CD4-positive, alpha-beta T cell (primary cell): Measurements from ENCODE around the gene ELF1. TPM values are rescaled to one million over a fixed set of nuclear protein-coding genes. Genes with fewer than 3 reads are reported as not detected.

Experiments used
- ATAC-seq: fragments of 200-7000 bp; cut with Tn5 transposase; one replicate; pipeline ENCODE4 v1.10.0; 2022; ENCODE audit warnings: mild to moderate bottlenecking; ENCODE audit not compliant: poor library complexity
- CTCF ChIA-PET: fragments of 350-600 bp; sonication (Branson Sonifier 250); formaldehyde crosslinking; loops from one replicate; lab custom pipeline; 2021; ENCODE audit warnings: antibody characterized with exemption, inconsistent platforms; lab: Charles Lee
- POLR2A ChIA-PET: fragments of 350-600 bp; sonication (Branson Sonifier 250); formaldehyde crosslinking; loops from one replicate; lab custom pipeline; 2021; ENCODE audit warnings: antibody characterized with exemption, inconsistent platforms; lab: Charles Lee
- DNase-seq, 14 experiments: peaks; one replicate each; pipeline ENCODE4 v3.0.0-alpha.2; 2013 to 2020; ENCODE audit warnings: mixed read lengths in 2 of 14
- H3K27ac ChIP-seq, 2 donors: one replicate each; pipeline versions ENCODE4 v1.5.1 to v1.7.0; 2013; ENCODE audit warnings: low read length in 2 of 2, low read depth in 1 of 2, mild to moderate bottlenecking in 1 of 2
- H3K27me3 ChIP-seq, 2 experiments: 1 replicate in 1 of 2; 2 replicates in 1 of 2; pipeline versions ENCODE4 v1.6.1 to v1.7.0; 2013; ENCODE audit warnings: low read length in 2 of 2, control low read depth in 1 of 2, mild to moderate bottlenecking in 1 of 2, moderate library complexity in 1 of 2; ENCODE audit not compliant: insufficient read depth in 2 of 2, control insufficient read depth in 1 of 2
- H3K36me3 ChIP-seq: one replicate; pipeline ENCODE4 v1.6.1; 2013; ENCODE audit warnings: low read length, control low read depth; ENCODE audit not compliant: insufficient read depth
- H3K4me1 ChIP-seq: one replicate; pipeline ENCODE4 v1.6.1; 2013; ENCODE audit warnings: low read length, control low read depth; ENCODE audit not compliant: insufficient read depth
- H3K4me3 ChIP-seq: one replicate; pipeline ENCODE4 v1.5.1; 2013; ENCODE audit warnings: mild to moderate bottlenecking, low read length, moderate library complexity
- H3K9me3 ChIP-seq, 2 experiments: 1 replicate in 1 of 2; 2 replicates in 1 of 2; pipeline versions ENCODE4 v1.6.1 to v1.7.0; 2013; ENCODE audit warnings: low read length in 2 of 2, mild to moderate bottlenecking in 2 of 2, control low read depth in 1 of 2, moderate library complexity in 1 of 2; ENCODE audit not compliant: control insufficient read depth in 1 of 2, insufficient read depth in 1 of 2
- H3K27ac Mint-ChIP-seq: one replicate; pipeline ENCODE4 v1.8.0; 2020; ENCODE audit warnings: mixed read lengths
- H3K27me3 Mint-ChIP-seq: one replicate; pipeline ENCODE4 v1.8.0; 2021; ENCODE audit warnings: mixed read lengths
- H3K36me3 Mint-ChIP-seq: one replicate; pipeline ENCODE4 v1.8.0; 2021; ENCODE audit warnings: low read depth, mixed read lengths
- H3K4me1 Mint-ChIP-seq: one replicate; pipeline ENCODE4 v1.8.0; 2021; ENCODE audit warnings: low read depth, mixed read lengths
- H3K4me3 Mint-ChIP-seq: one replicate; pipeline ENCODE4 v1.8.0; 2020; ENCODE audit warnings: mild to moderate bottlenecking, mixed read lengths
- H3K9me3 Mint-ChIP-seq: one replicate; pipeline ENCODE4 v1.8.0; 2020; ENCODE audit warnings: mixed read lengths
- intact Hi-C, 2 experiments: fragments of 100-400 bp; cut with DNase I in 1 of 2; cut with micrococcal nuclease in 1 of 2; formaldehyde crosslinking; loops; one replicate each; pipeline versions ENCODE4 v1.15.1 to v1.9.0; 2023 to 2025; cut with DNase I, micrococcal nuclease
- total RNA-seq, 174 experiments: library from RNA in 2 of 174; stranded (reverse) in 2 of 174; gene quantifications; one replicate each; pipeline ENCODE4 v1.2.3 and lab custom pipeline; 2021 to 2026
- TF ChIP-seq, protein P1 (sequence below): fragments of 200-600 bp; IDR thresholded peaks from one replicate; pipeline ENCODE4 v1.8.0; 2022; ENCODE audit warnings: antibody characterized with exemption, mild to moderate bottlenecking

The ELF1 gene
- total RNA-seq, 2 experiments from 2014 or later = 354 to 358 TPM

DNA sequence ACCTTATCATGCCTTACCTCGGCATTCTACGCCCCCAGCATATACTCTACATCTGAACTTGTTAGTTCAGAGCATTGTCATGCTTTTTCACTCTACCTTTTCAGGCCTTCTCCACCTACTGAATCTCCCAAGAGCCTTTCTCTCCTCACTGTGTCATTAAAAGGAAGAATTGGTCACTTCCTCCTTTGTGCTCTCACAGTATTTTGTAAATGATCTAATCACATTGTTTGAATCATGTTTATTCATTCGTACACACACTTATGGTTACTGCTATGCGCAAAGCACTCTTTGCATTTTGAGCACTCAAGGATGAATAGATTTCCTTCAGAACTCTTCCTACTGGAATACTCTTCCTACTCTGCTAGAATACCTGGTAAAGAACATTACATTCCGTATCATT lies 15.8 kb upstream of the ELF1 start:
- intact Hi-C loops = no loop called here
- Mint-ChIP-seq H3K27me3 (no peaks in the 10 kb centered on the region), H3K4me3 (no peak overlapping the region), H3K36me3 (no peaks in the 10 kb centered on the region), H3K9me3 (no peaks in the 10 kb centered on the region), H3K27ac (no peak overlapping the region), H3K4me1 (peaks cover 19% of the 10 kb centered on the region)
- Histone ChIP-seq H3K27me3 (no peaks in the 10 kb centered on the region), H3K9me3 (no peaks in the 10 kb centered on the region), H3K27ac (no peak overlapping the region), H3K36me3 (no peaks in the 10 kb centered on the region), H3K4me1 (no peaks in the 10 kb centered on the region), H3K4me3 (no peak overlapping the region)
- TF ChIP-seq, protein P1, sequence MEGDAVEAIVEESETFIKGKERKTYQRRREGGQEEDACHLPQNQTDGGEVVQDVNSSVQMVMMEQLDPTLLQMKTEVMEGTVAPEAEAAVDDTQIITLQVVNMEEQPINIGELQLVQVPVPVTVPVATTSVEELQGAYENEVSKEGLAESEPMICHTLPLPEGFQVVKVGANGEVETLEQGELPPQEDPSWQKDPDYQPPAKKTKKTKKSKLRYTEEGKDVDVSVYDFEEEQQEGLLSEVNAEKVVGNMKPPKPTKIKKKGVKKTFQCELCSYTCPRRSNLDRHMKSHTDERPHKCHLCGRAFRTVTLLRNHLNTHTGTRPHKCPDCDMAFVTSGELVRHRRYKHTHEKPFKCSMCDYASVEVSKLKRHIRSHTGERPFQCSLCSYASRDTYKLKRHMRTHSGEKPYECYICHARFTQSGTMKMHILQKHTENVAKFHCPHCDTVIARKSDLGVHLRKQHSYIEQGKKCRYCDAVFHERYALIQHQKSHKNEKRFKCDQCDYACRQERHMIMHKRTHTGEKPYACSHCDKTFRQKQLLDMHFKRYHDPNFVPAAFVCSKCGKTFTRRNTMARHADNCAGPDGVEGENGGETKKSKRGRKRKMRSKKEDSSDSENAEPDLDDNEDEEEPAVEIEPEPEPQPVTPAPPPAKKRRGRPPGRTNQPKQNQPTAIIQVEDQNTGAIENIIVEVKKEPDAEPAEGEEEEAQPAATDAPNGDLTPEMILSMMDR = no peak
- POLR2A ChIA-PET = interaction anchor here (1.3 kb wide), 1 partner anchor 16 kb away, joined by 5 read pairs; the partner anchor contains the start of gene ELF1
- no peak for DNase-seq
- ATAC-seq = no peak
- CTCF ChIA-PET = no interaction called here

DNA sequence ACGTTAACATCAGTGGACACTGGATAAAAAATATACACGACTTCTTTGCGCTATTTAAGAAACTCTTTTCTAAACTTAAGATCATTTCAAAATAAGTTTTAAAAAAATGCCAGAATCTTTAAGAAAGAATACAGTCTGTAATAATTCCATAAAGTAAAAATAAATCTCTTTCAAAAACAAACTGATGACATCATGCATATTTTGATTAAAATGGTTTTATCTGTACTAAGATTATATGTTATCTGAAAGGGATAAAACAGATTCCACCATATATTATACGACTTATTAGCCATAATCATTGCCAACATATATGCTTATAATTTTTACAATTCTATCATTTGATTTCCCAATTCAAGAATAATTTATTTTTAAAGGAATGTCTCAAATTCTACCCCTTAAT lies 15.3 kb upstream of the ELF1 start:
- peaks cover 15% of the 10 kb centered on the region for H3K4me1 Mint-ChIP-seq
- H3K36me3 ChIP-seq = no peaks in the 10 kb centered on the region
- intact Hi-C loops = no loop called here
- no peak for DNase-seq
- no peak overlapping the region for H3K4me3 ChIP-seq
- H3K27me3 ChIP-seq = no peaks in the 10 kb centered on the region
- no peak overlapping the region for H3K27ac Mint-ChIP-seq
- no peaks in the 10 kb centered on the region for H3K27me3 Mint-ChIP-seq
- ChIA-PET CTCF (interaction anchor here (1.5 kb wide), 1 partner anchor 20 kb away, joined by 5 read pairs; no protein-coding TSS in a partner anchor), POLR2A (no interaction called here)
- no peaks in the 10 kb centered on the region for H3K9me3 ChIP-seq
- H3K4me1 ChIP-seq = no peaks in the 10 kb centered on the region
- no peak overlapping the region for H3K4me3 Mint-ChIP-seq
- no peak for ATAC-seq
- TF ChIP-seq, protein P1 = no peak
- no peaks in the 10 kb centered on the region for H3K9me3 Mint-ChIP-seq
- H3K27ac ChIP-seq = no peak overlapping the region
- H3K36me3 Mint-ChIP-seq = no peaks in the 10 kb centered on the region

DNA sequence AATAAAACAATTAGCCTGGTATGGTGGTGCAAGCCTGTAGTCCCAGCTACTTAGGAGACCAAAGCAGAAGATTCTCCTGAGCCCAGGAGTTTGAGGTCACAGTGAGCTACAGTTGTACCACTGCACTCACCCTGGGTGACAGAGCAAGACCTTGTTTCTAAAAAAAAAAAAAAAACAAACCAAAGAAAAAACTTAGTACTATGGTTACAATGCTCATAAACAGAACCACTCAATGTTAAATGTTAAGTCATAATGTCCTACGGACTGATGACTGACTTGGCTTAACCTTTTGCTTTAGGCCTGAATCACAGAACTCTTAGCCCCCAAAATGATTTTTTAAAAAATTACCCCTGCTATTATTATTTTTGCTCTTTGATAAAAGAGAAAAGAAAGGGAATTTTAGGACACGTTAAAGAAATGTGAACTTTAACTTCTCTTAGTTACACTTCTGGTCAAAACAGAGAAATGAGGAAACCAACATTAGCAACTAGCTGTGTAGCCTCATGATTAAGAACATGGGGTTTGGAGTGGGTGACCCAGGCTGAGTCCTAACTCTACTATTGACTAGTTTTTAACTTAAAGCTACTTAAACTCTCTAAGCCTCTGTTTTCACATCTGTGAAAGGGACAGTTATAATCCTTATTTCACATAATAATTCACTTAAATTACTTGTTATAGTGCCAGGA lies 13.7 kb upstream of the ELF1 start:
- Histone ChIP-seq H3K27me3 (no peaks in the 10 kb centered on the region), H3K27ac (no peak overlapping the region), H3K9me3 (no peaks in the 10 kb centered on the region), H3K4me3 (no peak overlapping the region), H3K36me3 (no peaks in the 10 kb centered on the region), H3K4me1 (no peaks in the 10 kb centered on the region)
- intact Hi-C loops = no loop called here
- Mint-ChIP-seq H3K36me3 (no peaks in the 10 kb centered on the region), H3K4me1 (peaks cover 19% of the 10 kb centered on the region), H3K27ac (no peak overlapping the region), H3K4me3 (no peak overlapping the region), H3K27me3 (no peaks in the 10 kb centered on the region), H3K9me3 (no peaks in the 10 kb centered on the region)
- peak in 1 of 14 experiments; percentile 33 for DNase-seq
- CTCF ChIA-PET = interaction anchor here (0.6 to 1.5 kb wide), 2 partner anchors 22 kb away, joined by 3 to 5 read pairs; no protein-coding TSS in a partner anchor
- TF ChIP-seq, protein P1 = no peak
- POLR2A ChIA-PET = interaction anchor here (1.0 kb wide), 1 partner anchor 13 kb away, joined by 3 read pairs; the partner anchor contains the start of gene ELF1
- no peak for ATAC-seq
